CD14-positive monocyte (primary cell): ENCODE results near the gene SRD5A1. TPM values are rescaled to one million over a fixed set of nuclear protein-coding genes. Genes with fewer than 3 reads are reported as not detected.

ENCODE experiments used
- DNase-seq, 3 donors: peaks; one replicate each; pipeline ENCODE4 v3.0.0-alpha.2; 2011 to 2022
- H2AFZ ChIP-seq: 2 replicates; pipeline ENCODE4 v1.6.0; 2012; ENCODE audit warnings: mild to moderate bottlenecking, low read depth, low read length, inconsistent platforms; ENCODE audit not compliant: insufficient read depth, poor library complexity, severe bottlenecking
- H3K27ac ChIP-seq, 2 donors: 1 replicate in 1 of 2; 2 replicates in 1 of 2; pipeline ENCODE4 v1.5.1; 2012 to 2013; ENCODE audit warnings: low read length in 2 of 2, control low read depth in 1 of 2, inconsistent platforms in 1 of 2, low read depth in 1 of 2, mild to moderate bottlenecking in 1 of 2
- H3K27me3 ChIP-seq, 2 donors: one replicate each; pipeline versions ENCODE4 v1.6.0 to v1.6.1; 2011 to 2013; ENCODE audit warnings: low read length in 2 of 2; ENCODE audit not compliant: control insufficient read depth in 2 of 2, insufficient read depth in 2 of 2
- H3K36me3 ChIP-seq, 2 donors: replicated peaks in 1 of 2; 1 replicate in 1 of 2; 2 replicates in 1 of 2; pipeline versions ENCODE4 v1.5.1 to v1.6.1; 2012 to 2013; ENCODE audit warnings: low read length in 2 of 2, control low read depth in 1 of 2, inconsistent platforms in 1 of 2, mild to moderate bottlenecking in 1 of 2; ENCODE audit not compliant: insufficient read depth in 2 of 2, control insufficient read depth in 1 of 2
- H3K4me1 ChIP-seq, 2 donors: 1 replicate in 1 of 2; 2 replicates in 1 of 2; pipeline versions ENCODE4 v1.5.1 to v1.6.1; 2012 to 2013; ENCODE audit warnings: low read length in 2 of 2, control low read depth in 1 of 2, inconsistent platforms in 1 of 2, mild to moderate bottlenecking in 1 of 2, moderate library complexity in 1 of 2; ENCODE audit not compliant: insufficient read depth in 2 of 2, control insufficient read depth in 1 of 2
- H3K4me2 ChIP-seq: replicated peaks from 2 replicates; pipeline ENCODE3; 2012; ENCODE audit warnings: low read length, moderate library complexity, mild to moderate bottlenecking; ENCODE audit not compliant: poor library complexity, severe bottlenecking; ENCODE audit errors: extremely low read depth
- H3K4me3 ChIP-seq, 3 experiments: fragments of 200-600 bp in 1 of 3; sonication (generic) in 1 of 3; replicated peaks in 1 of 3; 1 replicate in 2 of 3; 2 replicates in 1 of 3; pipeline ENCODE4 v1.5.1; 2011 to 2013; ENCODE audit warnings: low read length in 3 of 3, mild to moderate bottlenecking in 3 of 3, control low read depth in 2 of 3, low read depth in 2 of 3, inconsistent platforms in 1 of 3, moderate library complexity in 1 of 3
- H3K79me2 ChIP-seq: 2 replicates; pipeline ENCODE4 v1.6.0; 2012; ENCODE audit warnings: mild to moderate bottlenecking, control low read depth, inconsistent platforms, low read length, moderate library complexity; ENCODE audit not compliant: insufficient read depth
- H3K9ac ChIP-seq: 2 replicates; pipeline ENCODE4 v1.6.0; 2017; ENCODE audit warnings: low read length, mild to moderate bottlenecking; ENCODE audit not compliant: insufficient read depth, poor library complexity, severe bottlenecking
- H3K9me3 ChIP-seq, 2 donors: replicated peaks in 1 of 2; 1 replicate in 1 of 2; 2 replicates in 1 of 2; pipeline versions ENCODE4 v1.5.1 to v1.6.1; 2012 to 2013; ENCODE audit warnings: low read length in 2 of 2, control low read depth in 1 of 2; ENCODE audit not compliant: control insufficient read depth in 1 of 2, insufficient read depth in 1 of 2
- H4K20me1 ChIP-seq: 2 replicates; pipeline ENCODE4 v1.6.0; 2012; ENCODE audit warnings: mild to moderate bottlenecking, low read length, control low read depth, moderate library complexity; ENCODE audit not compliant: insufficient read depth
- H3K27ac Mint-ChIP-seq, 7 donors: one replicate each; pipeline ENCODE4 v1.8.0; 2020; ENCODE audit warnings: mild to moderate bottlenecking in 7 of 7, mixed read lengths in 7 of 7, moderate library complexity in 6 of 7, inconsistent platforms in 2 of 7
- H3K27me3 Mint-ChIP-seq, 3 donors: one replicate each; pipeline ENCODE4 v1.8.0; 2021 to 2022; ENCODE audit warnings: low read depth in 3 of 3, mild to moderate bottlenecking in 3 of 3, mixed read lengths in 3 of 3, moderate library complexity in 3 of 3, inconsistent platforms in 1 of 3
- H3K36me3 Mint-ChIP-seq, 2 donors: one replicate each; pipeline ENCODE4 v1.8.0; 2020; ENCODE audit warnings: mixed read lengths in 2 of 2, inconsistent platforms in 1 of 2, mild to moderate bottlenecking in 1 of 2
- H3K4me1 Mint-ChIP-seq: one replicate; pipeline ENCODE4 v1.8.0; 2020; ENCODE audit warnings: mild to moderate bottlenecking, mixed read lengths
- H3K4me3 Mint-ChIP-seq, 2 donors: one replicate each; pipeline ENCODE4 v1.8.0; 2020; ENCODE audit warnings: mild to moderate bottlenecking in 2 of 2, mixed read lengths in 2 of 2, moderate library complexity in 1 of 2
- H3K9me3 Mint-ChIP-seq, 7 donors: one replicate each; pipeline ENCODE4 v1.8.0; 2020 to 2022; ENCODE audit warnings: mixed read lengths in 7 of 7, mild to moderate bottlenecking in 6 of 7, moderate library complexity in 6 of 7, inconsistent platforms in 2 of 7
- CTCF ChIP-seq: fragments of 200-600 bp; IDR thresholded peaks from one replicate; pipeline ENCODE4 v1.8.0; 2022; ENCODE audit warnings: antibody characterized with exemption, mild to moderate bottlenecking
- WGBS: methylation state at CpG from one replicate; pipeline ENCODE4 v1.1.5; 2013; ENCODE audit warnings: missing lambda C conversion rate; ENCODE audit not compliant: insufficient coverage; 5-methylcytosine and 5-hydroxymethylcytosine counted together
- intact Hi-C, 2 donors: fragments of 100-400 bp; cut with micrococcal nuclease; formaldehyde crosslinking; loops; one replicate each; pipeline versions ENCODE4 v1.15.0 to v1.15.1; 2023
- polyA plus RNA-seq, 3 donors: library from polyadenylated mRNA; depleted of rRNA in 1 of 3; unstranded in 2 of 3; stranded (reverse) in 1 of 3; fragments of 300-500 nt in 2 of 3; fragments of >200 nt in 1 of 3; fragmentation: Illumina TruSeq in 2 of 3; gene quantifications; 1 replicate in 2 of 3; 2 replicates in 1 of 3; pipeline ENCODE4 v1.2.3, GENCODE V29; 2012 to 2021

SRD5A1 gene
- polyA plus RNA-seq, 3 donors: 21.2 to 34.7 (median 26.0) TPM

- Mint-ChIP-seq H3K4me1 (no peaks in the 10 kb centered on the region), H3K9me3 (peaks cover 0 to 6% (median 1%) of the 10 kb centered on the region in 7 donors), H3K4me3 (no peak overlapping the region), H3K27me3 (peaks cover 46 to 72% (median 56%) of the 10 kb centered on the region in 3 donors), H3K27ac (peak overlapping the region in 1 of 7 donors; percentile 34), H3K36me3 (no peaks in the 10 kb centered on the region)
- no peak overlapping the region for H3K4me3 ChIP-seq
- intact Hi-C loops: no loop called here
- H3K4me2 ChIP-seq: no peak overlapping the region
- H3K79me2 ChIP-seq: no peaks in the 10 kb centered on the region
- H3K27me3 ChIP-seq: peaks cover 20 to 48% of the 10 kb centered on the region in 2 donors
- no peak for DNase-seq
- no peak overlapping the region for H2AFZ ChIP-seq
- no peak overlapping the region for H3K27ac ChIP-seq
- no peak for TF ChIP-seq CTCF
- 81% methylated on average over 9 of the region's 15 CpGs for WGBS
- no peaks in the 10 kb centered on the region for H4K20me1 ChIP-seq
- H3K4me1 ChIP-seq: no peaks in the 10 kb centered on the region
- H3K36me3 ChIP-seq: no peaks in the 10 kb centered on the region
- no peak overlapping the region for H3K9ac ChIP-seq
- H3K9me3 ChIP-seq: no peaks in the 10 kb centered on the region
Observed at GRCh38 chr5:6585939-6586646, 47.1 kb upstream of the SRD5A1 start.

GRCh38 chr5:6586647-6587042 lies 46.6 kb upstream of the SRD5A1 start:
- no peak overlapping the region for H3K9ac ChIP-seq
- peaks cover 0 to 8% (median 1%) of the 10 kb centered on the region in 7 donors for H3K9me3 Mint-ChIP-seq
- TF ChIP-seq CTCF: no peak
- H3K4me2 ChIP-seq: no peak overlapping the region
- H3K4me1 Mint-ChIP-seq: no peaks in the 10 kb centered on the region
- H3K27me3 Mint-ChIP-seq: peaks cover 40 to 69% (median 50%) of the 10 kb centered on the region in 3 donors
- H3K9me3 ChIP-seq: no peaks in the 10 kb centered on the region
- no peaks in the 10 kb centered on the region for H4K20me1 ChIP-seq
- H3K79me2 ChIP-seq: no peaks in the 10 kb centered on the region
- H3K27ac Mint-ChIP-seq: no peak overlapping the region
- H3K4me1 ChIP-seq: no peaks in the 10 kb centered on the region
- no peak overlapping the region for H3K4me3 ChIP-seq
- no peak for DNase-seq
- H3K4me3 Mint-ChIP-seq: no peak overlapping the region
- 100% methylated on average over 1 of the region's 5 CpGs for WGBS
- no peak overlapping the region for H2AFZ ChIP-seq
- H3K27me3 ChIP-seq: peaks cover 20 to 43% of the 10 kb centered on the region in 2 donors
- no peaks in the 10 kb centered on the region for H3K36me3 Mint-ChIP-seq
- intact Hi-C loops: no loop called here
- H3K27ac ChIP-seq: no peak overlapping the region
- H3K36me3 ChIP-seq: no peaks in the 10 kb centered on the region
